HFFc6 (cell line): Measurements from ENCODE around the gene MCOLN2. TPM values are rescaled to one million over a fixed set of nuclear protein-coding genes. Genes with fewer than 3 reads are reported as not detected.

Experiments
- DNase-seq: peaks from one replicate; pipeline ENCODE4 v3.0.0-alpha.2; 2018
- H3K27ac Mint-ChIP-seq: 2 replicates; pipeline ENCODE4 v1.8.0; 2020; ENCODE audit warnings: mild to moderate bottlenecking, mixed read lengths
- H3K27me3 Mint-ChIP-seq: 2 replicates; pipeline ENCODE4 v1.8.0; 2021; ENCODE audit warnings: mild to moderate bottlenecking, moderate library complexity, mixed read lengths; ENCODE audit not compliant: insufficient read depth
- H3K36me3 Mint-ChIP-seq: 2 replicates; pipeline ENCODE4 v1.8.0; 2021; ENCODE audit warnings: low read depth, mixed read lengths
- H3K4me1 Mint-ChIP-seq: 2 replicates; pipeline ENCODE4 v1.8.0; 2020; ENCODE audit warnings: low read depth, mixed read lengths
- H3K4me3 Mint-ChIP-seq: 2 replicates; pipeline ENCODE4 v1.8.0; 2020; ENCODE audit warnings: mild to moderate bottlenecking, moderate library complexity, mixed read lengths
- H3K9me3 Mint-ChIP-seq: 2 replicates; pipeline ENCODE4 v1.8.0; 2020; ENCODE audit warnings: mild to moderate bottlenecking, mixed read lengths
- total RNA-seq, 6 experiments: library from RNA; stranded (reverse); fragmentation: NEBNext Ultra II Directional; extraction: Animal tissue kit (Norgen Biotek cat#: 25700); gene quantifications; 2 replicates in 1 of 6; 3 replicates in 5 of 6; pipeline ENCODE4 v1.2.3, GENCODE V29; 2021
- TF ChIP-seq, protein P1 (sequence below): fragments of 200-600 bp; sonication (generic); IDR thresholded peaks from 2 replicates; pipeline ENCODE4 v1.5.0; 2021; ENCODE audit warnings: antibody characterized with exemption, mild to moderate bottlenecking

Gene MCOLN2
- total RNA-seq, 6 experiments from 2014 or later: 1.3 to 4.1 (median 2.5) TPM

DNA sequence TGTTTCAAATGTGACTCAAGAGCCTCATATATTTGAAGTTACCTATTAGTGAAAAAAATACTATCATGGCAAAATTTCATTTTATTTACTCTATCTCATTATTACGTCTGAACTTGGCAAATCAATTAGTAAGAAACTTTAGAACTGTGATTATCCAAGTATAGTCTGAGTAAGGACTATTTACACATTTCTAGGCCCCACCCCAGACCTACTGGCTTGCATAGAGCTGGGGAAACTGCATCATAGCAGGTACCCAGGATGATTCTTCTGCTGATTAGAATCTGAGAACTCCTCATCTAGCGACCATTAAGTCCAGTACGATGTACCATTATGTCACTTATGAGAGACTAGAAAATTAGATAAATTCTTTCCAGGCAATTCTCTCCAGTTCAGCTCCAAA, 31.2 kb upstream of the MCOLN2 start:
- TF ChIP-seq, protein P1, sequence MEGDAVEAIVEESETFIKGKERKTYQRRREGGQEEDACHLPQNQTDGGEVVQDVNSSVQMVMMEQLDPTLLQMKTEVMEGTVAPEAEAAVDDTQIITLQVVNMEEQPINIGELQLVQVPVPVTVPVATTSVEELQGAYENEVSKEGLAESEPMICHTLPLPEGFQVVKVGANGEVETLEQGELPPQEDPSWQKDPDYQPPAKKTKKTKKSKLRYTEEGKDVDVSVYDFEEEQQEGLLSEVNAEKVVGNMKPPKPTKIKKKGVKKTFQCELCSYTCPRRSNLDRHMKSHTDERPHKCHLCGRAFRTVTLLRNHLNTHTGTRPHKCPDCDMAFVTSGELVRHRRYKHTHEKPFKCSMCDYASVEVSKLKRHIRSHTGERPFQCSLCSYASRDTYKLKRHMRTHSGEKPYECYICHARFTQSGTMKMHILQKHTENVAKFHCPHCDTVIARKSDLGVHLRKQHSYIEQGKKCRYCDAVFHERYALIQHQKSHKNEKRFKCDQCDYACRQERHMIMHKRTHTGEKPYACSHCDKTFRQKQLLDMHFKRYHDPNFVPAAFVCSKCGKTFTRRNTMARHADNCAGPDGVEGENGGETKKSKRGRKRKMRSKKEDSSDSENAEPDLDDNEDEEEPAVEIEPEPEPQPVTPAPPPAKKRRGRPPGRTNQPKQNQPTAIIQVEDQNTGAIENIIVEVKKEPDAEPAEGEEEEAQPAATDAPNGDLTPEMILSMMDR: no peak
- Mint-ChIP-seq H3K27me3 (no peaks in the 10 kb centered on the region; the same call in 1 of the 2 replicates), H3K4me3 (no peak overlapping the region), H3K27ac (no peak overlapping the region), H3K36me3 (no peaks in the 10 kb centered on the region), H3K4me1 (peaks cover 14% of the 10 kb centered on the region; the same call in 1 of the 2 replicates), H3K9me3 (no peaks in the 10 kb centered on the region)
- DNase-seq: no peak

DNA sequence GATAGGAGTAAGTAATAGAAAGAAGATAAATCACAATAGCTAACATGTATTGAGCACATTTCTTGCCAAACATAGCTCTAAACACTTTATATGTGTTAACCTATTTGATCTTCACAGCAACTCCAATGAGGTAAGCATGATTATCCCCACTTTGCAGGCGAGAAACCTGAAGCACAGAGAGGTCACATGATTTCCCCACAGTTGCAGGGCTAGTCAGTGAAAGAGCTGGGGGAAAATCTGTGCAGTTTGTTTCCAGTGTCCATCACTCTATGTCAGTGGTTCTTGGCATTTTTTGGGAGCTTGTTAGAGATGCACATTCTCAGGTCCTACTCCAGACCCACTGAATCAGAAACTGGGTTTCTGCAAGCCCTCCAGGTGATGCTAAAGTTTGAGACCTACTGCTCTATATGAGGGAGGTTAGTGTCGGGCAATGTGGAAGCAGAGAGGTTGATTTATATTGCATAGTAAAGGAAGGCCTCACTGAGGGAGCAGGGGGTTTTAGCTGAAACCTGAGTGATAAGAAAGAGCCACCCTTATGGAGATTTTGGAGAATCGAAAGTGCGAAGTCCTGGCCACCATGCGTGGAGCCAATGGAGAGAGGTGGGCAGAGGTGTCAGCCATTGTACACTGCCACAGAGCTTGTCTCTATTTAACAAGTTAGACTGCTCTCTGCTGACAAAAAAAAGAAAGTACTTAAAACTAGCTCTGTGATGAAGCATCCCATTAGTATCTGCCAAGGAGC, 30.5 kb upstream of the MCOLN2 start:
- TF ChIP-seq, protein P1: no peak
- no peaks in the 10 kb centered on the region for H3K9me3 Mint-ChIP-seq

DNA sequence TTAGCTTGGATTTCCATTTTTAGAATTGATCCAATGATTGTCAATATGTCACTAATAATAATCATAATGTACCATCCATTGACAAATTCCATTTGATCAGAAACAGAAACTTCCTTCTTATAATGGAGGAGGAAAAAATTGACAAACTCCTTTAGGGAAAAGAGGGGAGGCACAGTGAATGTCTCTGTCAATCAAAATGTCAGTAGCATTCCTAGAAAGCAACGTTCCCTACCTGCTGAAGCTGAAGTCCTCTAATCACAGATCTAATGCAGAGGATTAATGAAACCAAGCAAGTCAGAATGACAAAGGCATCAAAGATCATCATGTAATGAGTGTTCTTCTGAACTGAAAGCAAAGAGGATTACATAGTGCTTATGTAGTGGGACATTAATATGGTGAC, 29.0 kb upstream of the MCOLN2 start:
- DNase-seq: no peak
- 0 out of 2 replicates have a peak, but pooled peaks cover 6% of the 10 kb centered on the region for H3K4me1 Mint-ChIP-seq
- H3K9me3 Mint-ChIP-seq: no peaks in the 10 kb centered on the region
- H3K27me3 Mint-ChIP-seq: no peaks in the 10 kb centered on the region; the same call in 1 of the 2 replicates
- no peaks in the 10 kb centered on the region for H3K36me3 Mint-ChIP-seq
- no peak overlapping the region for H3K27ac Mint-ChIP-seq
- TF ChIP-seq, protein P1: no peak
- no peak overlapping the region for H3K4me3 Mint-ChIP-seq

More for the DNA sequence above, 30.5 kb upstream of the MCOLN2 start:
- no peaks in the 10 kb centered on the region for H3K36me3 Mint-ChIP-seq
- DNase-seq: peak; percentile 1
- peaks cover 6% of the 10 kb centered on the region; the same call in 1 of the 2 replicates for H3K4me1 Mint-ChIP-seq
- H3K27me3 Mint-ChIP-seq: no peaks in the 10 kb centered on the region; the same call in 1 of the 2 replicates
- no peak overlapping the region for H3K4me3 Mint-ChIP-seq
- H3K27ac Mint-ChIP-seq: no peak overlapping the region

DNA sequence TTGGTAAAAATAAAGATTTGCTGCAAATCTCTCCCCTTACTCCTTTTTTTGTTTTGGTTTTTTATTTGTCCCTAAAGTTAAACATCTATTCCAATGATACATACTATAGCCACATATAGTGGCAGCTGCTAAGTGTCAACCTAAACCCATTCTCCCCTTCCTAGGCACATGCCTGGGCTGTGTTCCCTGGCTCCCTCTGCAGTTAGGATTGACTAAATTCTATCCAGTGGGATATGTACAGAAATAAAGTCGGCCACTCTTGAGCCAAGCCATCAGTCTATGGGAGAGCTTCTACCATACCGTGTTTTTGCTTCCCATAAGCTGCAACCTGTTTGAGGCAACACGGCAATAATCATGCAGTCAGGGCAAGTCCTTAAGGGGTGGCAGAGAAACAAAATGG, 27.8 kb upstream of the MCOLN2 start:
- no peak overlapping the region for H3K4me3 Mint-ChIP-seq
- DNase-seq: no peak
- no peak overlapping the region for H3K27ac Mint-ChIP-seq
- H3K4me1 Mint-ChIP-seq: no peaks in the 10 kb centered on the region
- H3K9me3 Mint-ChIP-seq: no peaks in the 10 kb centered on the region
- TF ChIP-seq, protein P1: no peak
- no peaks in the 10 kb centered on the region for H3K36me3 Mint-ChIP-seq
- peaks cover 2% of the 10 kb centered on the region for H3K27me3 Mint-ChIP-seq

DNA sequence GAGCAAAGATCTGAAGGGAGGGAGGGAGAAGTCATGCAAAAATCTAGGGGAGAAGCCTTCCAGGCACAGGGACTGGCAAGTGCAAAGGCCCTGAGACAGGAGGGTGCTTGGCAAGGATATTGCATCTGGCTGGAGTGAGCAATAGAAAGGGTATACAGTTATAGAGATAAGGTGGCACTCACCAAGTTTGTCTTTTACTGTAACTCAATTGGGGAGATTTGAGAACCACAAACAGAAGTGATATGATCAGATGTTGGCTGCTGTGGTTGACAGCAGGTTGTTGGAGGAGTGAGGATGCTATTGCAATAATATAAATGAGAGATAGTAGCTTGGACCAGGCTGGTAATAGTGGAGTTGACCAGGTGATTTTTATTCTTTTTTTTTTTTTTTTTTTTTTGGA, 25.8 kb upstream of the MCOLN2 start:
- Mint-ChIP-seq H3K4me3 (no peak overlapping the region), H3K27ac (no peak overlapping the region), H3K9me3 (no peaks in the 10 kb centered on the region), H3K36me3 (no peaks in the 10 kb centered on the region), H3K27me3 (peaks cover 4% of the 10 kb centered on the region), H3K4me1 (no peaks in the 10 kb centered on the region)
- TF ChIP-seq, protein P1: no peak
- no peak for DNase-seq
